Measurements from ENCODE around the gene OPN1MW.
"Not testable (repeated sequence)": the region's sequence is repeated elsewhere in the genome, so short reads cannot be mapped to it uniquely, and the experiment has no call there.

GRCh38 chrX:154172535-154172943 lies 9.9 kb upstream of the OPN1MW start:
- TF ChIP-seq CTCF (IDR thresholded peaks at IDR 0.05; ENCODE audit: insufficient read depth, low read depth, low read length); EZH2 (IDR thresholded peaks at IDR 0.05; ENCODE audit: insufficient read depth, low read length): not testable (repeated sequence)
